A549 (cell line): ENCODE data around the gene PFN2. TPM values are rescaled to one million over a fixed set of nuclear protein-coding genes. Genes with fewer than 3 reads are reported as not detected.

Experiments
- ATAC-seq, 2 experiments: fragments of 200-7000 bp in 1 of 2; fragments of >200 bp in 1 of 2; cut with Nextera tagmentation in 1 of 2; cut with Tn5 transposase in 1 of 2; 3 replicates each; pipeline versions ENCODE4 v1.8.0 to v1.9.1; 2018 to 2020; ENCODE audit warnings: mild to moderate bottlenecking in 1 of 2, moderate library complexity in 1 of 2
- CTCF ChIA-PET: fragments of 300-600 bp; sonication (Branson Sonifier 250); formaldehyde crosslinking; extraction: SDS; loops from one replicate; lab custom pipeline; 2021; ENCODE audit warnings: antibody characterized with exemption, inconsistent platforms; lab: Yijun Ruan, JAX
- POLR2A ChIA-PET: fragments of 350-600 bp; formaldehyde crosslinking; extraction: SDS; loops from one replicate; lab custom pipeline; 2021; ENCODE audit warnings: antibody characterized with exemption, inconsistent platforms; lab: Yijun Ruan, JAX
- DNase-seq, 2 experiments: peaks; one replicate each; pipeline versions ENCODE4 v3.0.0 to v3.0.0-alpha.2; 2011 to 2016; ENCODE audit warnings: low read depth in 1 of 2, low spot score in 1 of 2
- FAIRE-seq: peaks from 2 replicates; lab custom pipeline; 2011; peaks lifted over from hg19 to GRCh38; lab: Jason Lieb, UNC
- H3K27ac ChIP-seq, 2 experiments: fragments of >200 bp; sonication (Bioruptor Twin); formaldehyde crosslinking; 3 replicates each; pipeline ENCODE4 v1.5.1; 2016 to 2017
- H3K4me1 ChIP-seq: fragments of >200 bp; sonication (Bioruptor Twin); formaldehyde crosslinking; 3 replicates; pipeline ENCODE4 v1.6.1; 2016
- H3K4me2 ChIP-seq: fragments of >200 bp; sonication (Bioruptor Twin); formaldehyde crosslinking; 3 replicates; pipeline ENCODE4 v1.6.1; 2016
- H3K4me3 ChIP-seq: fragments of >200 bp; sonication (Bioruptor Twin); formaldehyde crosslinking; 3 replicates; pipeline ENCODE4 v1.5.1; 2016
- H3K9me3 ChIP-seq: fragments of >200 bp; sonication (Bioruptor Twin); formaldehyde crosslinking; 3 replicates; pipeline ENCODE4 v1.6.1; 2016
- BCL3 ChIP-seq: fragments of >200 bp; sonication (Bioruptor Twin); formaldehyde crosslinking; IDR thresholded peaks from 3 replicates; pipeline ENCODE4 v1.6.1; 2016
- BHLHE40 ChIP-seq: IDR thresholded peaks from 2 replicates; pipeline ENCODE4 v1.6.1; 2012; ENCODE audit warnings: low read depth, low read length, inconsistent platforms
- CBX8 ChIP-seq: fragments of 200-600 bp; sonication (generic); IDR thresholded peaks from 2 replicates; pipeline ENCODE4 v1.6.1; 2016
- E2F6 ChIP-seq: IDR thresholded peaks from 2 replicates; pipeline ENCODE4 v1.6.1; 2012; ENCODE audit warnings: low read depth, borderline replicate concordance
- EHMT2 ChIP-seq: fragments of 200-600 bp; sonication (generic); IDR thresholded peaks from 2 replicates; pipeline ENCODE4 v1.6.1; 2016; ENCODE audit warnings: antibody characterized with exemption, low read depth, mild to moderate bottlenecking, moderate library complexity
- ELK1 ChIP-seq: fragments of 150-350 bp; IDR thresholded peaks from 2 replicates; pipeline ENCODE4 v1.6.1; 2014; ENCODE audit warnings: low read depth, mild to moderate bottlenecking, low read length
- FOSB ChIP-seq: fragments of 250-450 bp; sonication (Bioruptor Pico); IDR thresholded peaks from 2 replicates; pipeline ENCODE4 v1.5.0; 2020; ENCODE audit warnings: mild to moderate bottlenecking, moderate library complexity
- FOSL2 ChIP-seq, 2 experiments: fragments of 450-650 bp in 1 of 2; fragments of >200 bp in 1 of 2; sonication (Bioruptor Twin) in 1 of 2; formaldehyde crosslinking; IDR thresholded peaks; 2 replicates each; pipeline versions ENCODE4 v1.5.0 to v1.6.1; 2016 to 2020; ENCODE audit warnings: mild to moderate bottlenecking in 1 of 2, moderate library complexity in 1 of 2
- GATA3 ChIP-seq: IDR thresholded peaks from 2 replicates; pipeline ENCODE4 v1.6.1; 2012; ENCODE audit warnings: borderline replicate concordance
- HDAC2 ChIP-seq: fragments of 200-600 bp; sonication (generic); IDR thresholded peaks from 2 replicates; pipeline ENCODE4 v1.6.1; 2016
- HES2 ChIP-seq: fragments of >200 bp; sonication (Bioruptor Twin); formaldehyde crosslinking; IDR thresholded peaks from 2 replicates; pipeline ENCODE4 v1.6.1; 2016
- JUNB ChIP-seq: fragments of >200 bp; sonication (Bioruptor Twin); formaldehyde crosslinking; IDR thresholded peaks from 2 replicates; pipeline ENCODE4 v1.6.1; 2016
- MAX ChIP-seq: IDR thresholded peaks from 2 replicates; pipeline ENCODE4 v1.6.1; 2012
- NR3C1 ChIP-seq: fragments of >200 bp; sonication (Bioruptor Twin); formaldehyde crosslinking; IDR thresholded peaks from 3 replicates; pipeline ENCODE4 v1.6.1; 2017
- PHF8 ChIP-seq: fragments of 200-600 bp; sonication (generic); IDR thresholded peaks from 2 replicates; pipeline ENCODE4 v1.6.1; 2016; ENCODE audit warnings: low read depth, mild to moderate bottlenecking, antibody characterized with exemption, moderate library complexity, borderline replicate concordance
- REST ChIP-seq: fragments of 200-600 bp; sonication (generic); IDR thresholded peaks from 2 replicates; pipeline ENCODE4 v1.6.1; 2016; ENCODE audit warnings: antibody characterized with exemption, mild to moderate bottlenecking, moderate library complexity
- TFCP2L1 ChIP-seq: fragments of 250-450 bp; sonication (Bioruptor Pico); IDR thresholded peaks from 2 replicates; pipeline ENCODE4 v1.5.0; 2021; ENCODE audit warnings: mild to moderate bottlenecking
- ZFP36 ChIP-seq: fragments of 450-650 bp; IDR thresholded peaks from 2 replicates; pipeline ENCODE4 v1.6.1; 2014; ENCODE audit warnings: borderline replicate concordance; ENCODE audit not compliant: partially characterized antibody
- WGBS: methylation state at CpG from one replicate; pipeline ENCODE4 v1.1.6; 2017; ENCODE audit errors: missing lambda C conversion rate; 5-methylcytosine and 5-hydroxymethylcytosine counted together
- polyA plus RNA-seq, 4 experiments: library from polyadenylated mRNA; depleted of rRNA in 3 of 4; stranded (reverse); fragments of >200 nt; fragmentation: RNase III in 1 of 4; extraction: RNeasy Plus Mini Kit Qiagen cat#74134 plus additional on column Dnase treatment in 1 of 4; gene quantifications; 2 replicates in 3 of 4; 3 replicates in 1 of 4; pipeline ENCODE4 v1.2.3, GENCODE V29; 2011 to 2017

The PFN2 gene
- polyA plus RNA-seq, 2 of the 4 experiments (the other 2 are of a cell fraction), result 201 to 539 TPM

GRCh38 chr3:149999421-149999820 lies 28.7 kb upstream of the PFN2 start:
- TF ChIP-seq MAX (no peak), GATA3 (no peak)
- 39% methylated on average over 4 of the region's 4 CpGs for WGBS
- ChIA-PET POLR2A (no interaction called here), CTCF (interaction anchor here (0.6 to 1.2 kb wide), 4 partner anchors 13 to 223 kb away, joined by 3 to 4 read pairs (median 3); no protein-coding TSS in a partner anchor)
- no peak overlapping the region for H3K4me3 ChIP-seq
- DNase-seq (no peak), ATAC-seq (no peak), FAIRE-seq (no peak)
- no peak overlapping the region for H3K4me2 ChIP-seq
- H3K9me3 ChIP-seq, result peaks cover 15% of the 10 kb centered on the region
- no peaks in the 10 kb centered on the region for H3K4me1 ChIP-seq
- no peak overlapping the region for H3K27ac ChIP-seq

GRCh38 chr3:149998946-149999345 lies 28.3 kb upstream of the PFN2 start:
- TF ChIP-seq HES2, result no peak
- no peak for TF ChIP-seq ZFP36
- no peak for TF ChIP-seq FOSL2 (IDR thresholded peaks at IDR 0.05)
- no peak for TF ChIP-seq FOSL2 (CRISPR knock-in tag; IDR thresholded peaks at IDR 0.05)
- no peak for TF ChIP-seq TFCP2L1
- TF ChIP-seq FOSB, result no peak
- H3K9me3 ChIP-seq, result peaks cover 18% of the 10 kb centered on the region
- DNase-seq (no peak), ATAC-seq (no peak), FAIRE-seq (no peak)
- H3K27ac ChIP-seq, result no peak overlapping the region
- ChIA-PET POLR2A (no interaction called here), CTCF (interaction anchor here (0.6 to 1.1 kb wide), 2 partner anchors 185 to 224 kb away, joined by 3 to 4 read pairs; no protein-coding TSS in a partner anchor)
- no peaks in the 10 kb centered on the region for H3K4me1 ChIP-seq
- H3K4me2 ChIP-seq, result no peak overlapping the region
- WGBS, result 89% methylated on average over 1 of the region's 1 CpG
- H3K4me3 ChIP-seq, result no peak overlapping the region

GRCh38 chr3:149992416-149993058 lies 21.8 kb upstream of the PFN2 start:
- Histone ChIP-seq H3K4me1 (no peaks in the 10 kb centered on the region), H3K4me3 (no peak overlapping the region), H3K4me2 (no peak overlapping the region), H3K9me3 (peaks cover 23% of the 10 kb centered on the region), H3K27ac (no peak overlapping the region)
- DNase-seq (no peak), ATAC-seq (no peak), FAIRE-seq (no peak)
- WGBS, result 97% methylated on average over 4 of the region's 4 CpGs
- ChIA-PET POLR2A (no interaction called here), CTCF (interaction anchor here (0.9 kb wide), 1 partner anchor 10 kb away, joined by 3 read pairs; no protein-coding TSS in a partner anchor)
- no peak for TF ChIP-seq E2F6
- no peak for TF ChIP-seq PHF8
- TF ChIP-seq BCL3, result no peak
- no peak for TF ChIP-seq HDAC2
- TF ChIP-seq EHMT2, result no peak
- no peak for TF ChIP-seq BHLHE40
- TF ChIP-seq NR3C1, result no peak
- no peak for TF ChIP-seq ELK1
- TF ChIP-seq CBX8, result no peak
- no peak for TF ChIP-seq JUNB
- no peak for TF ChIP-seq REST
